SK-N-SH (cell line): ENCODE data around the gene PTPRF. TPM values are rescaled to one million over a fixed set of nuclear protein-coding genes. Genes with fewer than 3 reads are reported as not detected.

Experiments used
- CTCF ChIA-PET: fragments of 300-600, 350-600 bp; formaldehyde crosslinking; extraction: SDS; loops from one replicate; lab custom pipeline; 2021; lab: Yijun Ruan, JAX
- POLR2A ChIA-PET: fragments of 350-600 bp; sonication (Branson Sonifier 250); formaldehyde crosslinking; extraction: SDS; loops from one replicate; lab custom pipeline; 2020; ENCODE audit warnings: antibody characterized with exemption, inconsistent platforms; lab: Yijun Ruan, JAX
- DNase-seq: peaks from one replicate; pipeline ENCODE4 v3.0.0; 2012
- H2AFZ ChIP-seq: fragments of 200-600 bp; sonication (generic); 2 replicates; pipeline ENCODE4 v1.8.1; 2016; ENCODE audit warnings: antibody characterized with exemption, mild to moderate bottlenecking, low read depth
- H3F3A ChIP-seq: fragments of 200-600 bp; sonication (generic); replicated peaks from 2 replicates; pipeline ENCODE3; 2016; ENCODE audit warnings: antibody characterized with exemption, mild to moderate bottlenecking; ENCODE audit not compliant: insufficient read depth
- H3K27ac ChIP-seq, 2 experiments: fragments of 200-500 bp in 1 of 2; fragments of 200-600 bp in 1 of 2; sonication (Bioruptor generic) in 1 of 2; sonication (generic), shearing (Covaris generic) in 1 of 2; 2 replicates each; pipeline versions ENCODE4 v1.5.1 to v1.6.1; 2014 to 2016; ENCODE audit warnings: low read depth in 2 of 2, inconsistent platforms in 1 of 2, low read length in 1 of 2, mild to moderate bottlenecking in 1 of 2, mixed read lengths in 1 of 2
- H3K27me3 ChIP-seq: fragments of 200-600 bp; sonication (generic), shearing (Covaris generic); 2 replicates; pipeline ENCODE4 v1.6.1; 2016; ENCODE audit warnings: mixed run types; ENCODE audit not compliant: insufficient read depth
- H3K36me3 ChIP-seq, 2 experiments: fragments of 200-500 bp in 1 of 2; fragments of 200-600 bp in 1 of 2; sonication (Bioruptor generic) in 1 of 2; sonication (generic) in 1 of 2; replicated peaks in 1 of 2; 2 replicates each; pipeline versions ENCODE3 to v1.5.1; 2014 to 2016; ENCODE audit warnings: low read length in 1 of 2, mild to moderate bottlenecking in 1 of 2; ENCODE audit not compliant: insufficient read depth in 2 of 2, control insufficient read depth in 1 of 2
- H3K4me1 ChIP-seq, 2 experiments: fragments of 200-500 bp in 1 of 2; fragments of 200-600 bp in 1 of 2; sonication (Bioruptor generic) in 1 of 2; sonication (generic), shearing (Covaris generic) in 1 of 2; 2 replicates each; pipeline versions ENCODE4 v1.5.1 to v1.6.1; 2014 to 2016; ENCODE audit warnings: low read depth in 1 of 2, low read length in 1 of 2, mixed run types in 1 of 2; ENCODE audit not compliant: insufficient read depth in 2 of 2, control insufficient read depth in 1 of 2
- H3K4me2 ChIP-seq: fragments of 200-600 bp; sonication (generic), shearing (Covaris generic); 2 replicates; pipeline ENCODE4 v1.6.1; 2017; ENCODE audit warnings: mixed run types
- H3K4me3 ChIP-seq, 2 experiments: fragments of 200-500 bp in 1 of 2; fragments of 200-600 bp in 1 of 2; sonication (Bioruptor generic) in 1 of 2; sonication (generic), shearing (Covaris generic) in 1 of 2; 2 replicates each; pipeline versions ENCODE4 v1.5.1 to v1.8.1; 2014 to 2016; ENCODE audit warnings: low read depth in 2 of 2, inconsistent platforms in 1 of 2, low read length in 1 of 2, mild to moderate bottlenecking in 1 of 2, mixed read lengths in 1 of 2, moderate library complexity in 1 of 2
- H3K79me2 ChIP-seq: fragments of 200-600 bp; sonication (generic); 2 replicates; pipeline ENCODE4 v1.8.1; 2017; ENCODE audit warnings: mild to moderate bottlenecking; ENCODE audit not compliant: insufficient read depth
- H3K9ac ChIP-seq: fragments of 200-600 bp; sonication (generic); 2 replicates; pipeline ENCODE4 v1.6.1; 2017; ENCODE audit warnings: mixed run types
- H3K9me2 ChIP-seq: fragments of 200-600 bp; sonication (generic); 2 replicates; pipeline ENCODE4 v1.6.1; 2017; ENCODE audit warnings: mixed run types
- H3K9me3 ChIP-seq: fragments of 200-600 bp; sonication (generic); 2 replicates; pipeline ENCODE4 v1.6.1; 2017; ENCODE audit warnings: mixed run types, mild to moderate bottlenecking, moderate library complexity
- H4K20me1 ChIP-seq: fragments of 200-600 bp; sonication (generic); 2 replicates; pipeline ENCODE4 v1.6.1; 2017; ENCODE audit warnings: mild to moderate bottlenecking, mixed run types; ENCODE audit not compliant: insufficient read depth
- CTCF ChIP-seq: fragments of 200-600 bp; sonication (generic); IDR thresholded peaks from 2 replicates; pipeline ENCODE4 v1.6.1; 2017; ENCODE audit warnings: antibody characterized with exemption, mild to moderate bottlenecking, moderate library complexity
- ELF1 ChIP-seq: IDR thresholded peaks from 2 replicates; pipeline ENCODE4 v1.4.0; 2012
- EP300 ChIP-seq, 2 experiments: IDR thresholded peaks; 2 replicates each; pipeline versions ENCODE4 v1.4.0 to v1.6.1; 2012; ENCODE audit warnings: borderline replicate concordance in 1 of 2, low read depth in 1 of 2, low read length in 1 of 2
- FOXJ3 ChIP-seq: sonication (generic); formaldehyde crosslinking; IDR thresholded peaks from 2 replicates; pipeline ENCODE4 v1.5.1; 2020; ENCODE audit warnings: mild to moderate bottlenecking, missing genetic modification reagents
- GABPA ChIP-seq: IDR thresholded peaks from 2 replicates; pipeline ENCODE4 v1.4.0; 2012; ENCODE audit warnings: low read depth, mild to moderate bottlenecking
- MEF2A ChIP-seq: IDR thresholded peaks from 2 replicates; pipeline ENCODE4 v1.4.0; 2012; ENCODE audit warnings: low read depth, borderline replicate concordance
- NFIC ChIP-seq: IDR thresholded peaks from 2 replicates; pipeline ENCODE4 v1.4.0; 2012; ENCODE audit warnings: borderline replicate concordance
- NRF1 ChIP-seq: IDR thresholded peaks from 2 replicates; pipeline ENCODE4 v1.6.1; 2012; ENCODE audit warnings: low read depth, mild to moderate bottlenecking, low read length
- RCOR1 ChIP-seq: fragments of 150-350 bp; IDR thresholded peaks from 2 replicates; pipeline ENCODE4 v1.6.1; 2017; ENCODE audit warnings: antibody characterized with exemption, low read length
- RFX5 ChIP-seq: IDR thresholded peaks from 2 replicates; pipeline ENCODE4 v1.6.1; 2012; ENCODE audit warnings: mild to moderate bottlenecking, improper control_type of control experiment, low read length
- TEAD4 ChIP-seq: IDR thresholded peaks from 2 replicates; pipeline ENCODE4 v1.4.0; 2012; ENCODE audit warnings: mild to moderate bottlenecking, borderline replicate concordance; ENCODE audit not compliant: insufficient read depth
- USF2 ChIP-seq: fragments of 150-350 bp; IDR thresholded peaks from 2 replicates; pipeline ENCODE4 v1.6.1; 2017; ENCODE audit warnings: antibody characterized with exemption, low read length, low read depth, borderline replicate concordance
- WGBS: methylation state at CpG from one replicate; pipeline ENCODE4 v1.1.6; 2017; ENCODE audit warnings: low lambda C conversion rate; 5-methylcytosine and 5-hydroxymethylcytosine counted together
- polyA plus RNA-seq, 3 experiments: library from polyadenylated mRNA; depleted of rRNA; stranded (reverse); fragments of >200 nt; gene quantifications; 2 replicates each; pipeline ENCODE4 v1.2.3, GENCODE V29; 2012
- TF ChIP-seq, protein P1 (sequence below): IDR thresholded peaks from 2 replicates; pipeline ENCODE4 v1.4.0; 2012; ENCODE audit warnings: low read depth
- TF ChIP-seq, protein P2 (sequence below): IDR thresholded peaks from 2 replicates; pipeline ENCODE4; 2012

Gene PTPRF
- polyA plus RNA-seq, 1 of the 3 experiments (the other 2 are of a cell fraction): 72.7 TPM

DNA sequence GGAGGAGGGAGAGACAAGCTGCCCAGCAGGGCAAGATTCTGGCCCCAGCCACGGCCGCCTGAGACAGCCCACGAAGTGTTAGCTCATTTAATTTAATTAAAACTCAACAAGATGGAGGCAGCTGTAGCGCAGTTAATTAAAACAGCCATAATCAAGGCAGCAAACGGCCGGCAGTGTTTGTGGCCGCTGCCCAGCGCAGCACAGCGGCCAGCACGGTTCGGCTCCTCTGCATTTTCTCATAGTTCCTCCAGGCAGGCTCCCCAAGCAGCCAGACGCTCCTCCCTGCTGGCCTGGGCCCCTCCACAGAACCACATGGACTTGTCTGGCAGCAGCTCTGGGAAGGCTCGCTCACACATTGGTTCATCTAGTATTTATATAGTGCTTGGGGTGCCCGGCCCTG lies 40.0 kb downstream of the PTPRF start:
- peaks cover 7% of the 10 kb centered on the region; the same call in 1 of the 2 replicates for H3K79me2 ChIP-seq
- no peak overlapping the region for H2AFZ ChIP-seq
- no peak overlapping the region for H3K4me2 ChIP-seq
- DNase-seq: no peak
- peaks cover 0 to 15% of the 10 kb centered on the region in 2 experiments; a peak in 1 of 4 replicates for H3K4me1 ChIP-seq
- TF ChIP-seq CTCF (no peak), RCOR1 (no peak), EP300 (IDR thresholded peaks at IDR 0.05; ENCODE audit: borderline replicate concordance in 1 of 2, low read depth in 1 of 2, low read length in 1 of 2) (no peak), TEAD4 (no peak), NRF1 (no peak), ELF1 (no peak), FOXJ3 (CRISPR knock-in tag) (no peak)
- TF ChIP-seq, protein P1, sequence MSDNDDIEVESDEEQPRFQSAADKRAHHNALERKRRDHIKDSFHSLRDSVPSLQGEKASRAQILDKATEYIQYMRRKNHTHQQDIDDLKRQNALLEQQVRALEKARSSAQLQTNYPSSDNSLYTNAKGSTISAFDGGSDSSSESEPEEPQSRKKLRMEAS: no peak
- TF ChIP-seq, protein P2, sequence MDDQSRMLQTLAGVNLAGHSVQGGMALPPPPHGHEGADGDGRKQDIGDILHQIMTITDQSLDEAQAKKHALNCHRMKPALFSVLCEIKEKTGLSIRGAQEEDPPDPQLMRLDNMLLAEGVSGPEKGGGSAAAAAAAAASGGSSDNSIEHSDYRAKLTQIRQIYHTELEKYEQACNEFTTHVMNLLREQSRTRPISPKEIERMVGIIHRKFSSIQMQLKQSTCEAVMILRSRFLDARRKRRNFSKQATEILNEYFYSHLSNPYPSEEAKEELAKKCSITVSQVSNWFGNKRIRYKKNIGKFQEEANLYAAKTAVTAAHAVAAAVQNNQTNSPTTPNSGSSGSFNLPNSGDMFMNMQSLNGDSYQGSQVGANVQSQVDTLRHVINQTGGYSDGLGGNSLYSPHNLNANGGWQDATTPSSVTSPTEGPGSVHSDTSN: no peak
- H3K9me2 ChIP-seq: no peaks in the 10 kb centered on the region
- no peaks in the 10 kb centered on the region for H3F3A ChIP-seq
- no peaks in the 10 kb centered on the region for H3K9me3 ChIP-seq
- 87% methylated on average over 12 of the region's 14 CpGs for WGBS
- no peak overlapping the region for H3K9ac ChIP-seq
- H4K20me1 ChIP-seq: no peaks in the 10 kb centered on the region
- H3K36me3 ChIP-seq: peaks cover 3 to 14% of the 10 kb centered on the region in 2 experiments
- ChIA-PET POLR2A (no interaction called here), CTCF (interaction anchor here (1.3 to 1.4 kb wide), 4 partner anchors 12 to 477 kb away, joined by 3 to 4 read pairs (median 3); no protein-coding TSS in a partner anchor)
- H3K27me3 ChIP-seq: no peaks in the 10 kb centered on the region
- H3K4me3 ChIP-seq: no peak overlapping the region
- H3K27ac ChIP-seq: no peak overlapping the region

DNA sequence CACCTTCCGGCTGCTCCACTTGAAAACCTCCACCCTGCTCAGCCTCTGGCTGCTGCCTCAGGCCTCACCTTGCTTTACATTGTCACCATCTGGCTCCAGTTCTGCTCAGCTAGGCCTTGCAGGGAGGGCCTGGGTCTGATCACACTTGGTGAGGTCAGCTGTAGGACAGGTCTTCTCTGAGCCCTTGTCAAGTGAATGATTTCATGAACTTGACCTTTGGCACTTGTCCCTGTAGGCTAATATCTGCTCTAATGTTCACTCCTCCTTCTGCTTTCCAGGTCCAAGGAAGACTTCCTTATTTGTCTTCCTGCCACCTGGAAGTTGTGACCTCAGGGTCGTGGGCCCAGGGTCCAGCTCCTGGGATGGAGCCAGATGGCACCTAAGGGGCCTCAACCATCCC lies 41.4 kb downstream of the PTPRF start:
- Histone ChIP-seq H3K9me2 (no peaks in the 10 kb centered on the region), H3K4me3 (no peak overlapping the region), H3K27ac (no peak overlapping the region), H2AFZ (no peak overlapping the region), H3K36me3 (peaks cover 3 to 14% of the 10 kb centered on the region in 2 experiments), H3K4me1 (peaks cover 0 to 3% of the 10 kb centered on the region in 2 experiments; a peak in 1 of 4 replicates), H3K9ac (no peak overlapping the region), H3K79me2 (no peaks in the 10 kb centered on the region), H3F3A (no peaks in the 10 kb centered on the region), H3K9me3 (no peaks in the 10 kb centered on the region), H3K4me2 (no peak overlapping the region), H4K20me1 (no peaks in the 10 kb centered on the region), H3K27me3 (no peaks in the 10 kb centered on the region)
- 100% methylated on average over 2 of the region's 2 CpGs for WGBS
- DNase-seq: no peak
- ChIA-PET CTCF (interaction anchor here (1.3 kb wide), 1 partner anchor 9 kb away, joined by 3 read pairs; no protein-coding TSS in a partner anchor), POLR2A (no interaction called here)
- no peak for TF ChIP-seq GABPA
- TF ChIP-seq MEF2A: no peak
- no peak for TF ChIP-seq RFX5
- no peak for TF ChIP-seq USF2
- no peak for TF ChIP-seq NFIC
